HepG2 (cell line): Measurements from ENCODE around the gene KCNJ2. TPM values are rescaled to one million over a fixed set of nuclear protein-coding genes. Genes with fewer than 3 reads are reported as not detected.

ENCODE experiments used
- ATAC-seq: fragments of 200-7000 bp; cut with Tn5 transposase; 3 replicates; pipeline ENCODE4 v1.9.1; 2020; ENCODE audit warnings: mild to moderate bottlenecking, moderate library complexity
- BruUV-seq: library from RNA; stranded (reverse); fragments of 400-500 nt; replicated peaks from 2 replicates; lab custom pipeline; 2021; lab: Mats Ljungman, UMichigan
- CTCF ChIA-PET: fragments of 300-600 bp; formaldehyde crosslinking; extraction: SDS; loops from one replicate; lab custom pipeline; 2021; ENCODE audit warnings: low total read pairs, inconsistent platforms, low intra/inter-chr PET ratio; lab: Yijun Ruan, JAX
- POLR2A ChIA-PET: fragments of 350-600 bp; sonication (Branson Sonifier 250); formaldehyde crosslinking; loops from one replicate; lab custom pipeline; 2020; ENCODE audit warnings: antibody characterized with exemption, inconsistent platforms; lab: Yijun Ruan, JAX
- DNase-seq: peaks from one replicate; pipeline ENCODE4 v3.0.0-alpha.2; 2015; ENCODE audit warnings: low spot score
- FAIRE-seq: peaks from 3 replicates; lab custom pipeline; 2011; peaks lifted over from hg19 to GRCh38; lab: Jason Lieb, UNC
- H2AFZ ChIP-seq: one replicate; pipeline ENCODE4 v1.6.1; 2011; ENCODE audit warnings: low read length, inconsistent platforms
- H3K27ac ChIP-seq: fragments of 300-600 bp; 3 replicates; pipeline ENCODE4 v1.8.0; 2011; ENCODE audit warnings: mixed run types, mild to moderate bottlenecking, mixed read lengths, low read length, inconsistent platforms; ENCODE audit not compliant: insufficient read depth; ENCODE audit errors: extremely low read length
- H3K27me3 ChIP-seq, 2 experiments: fragments of 200-600 bp in 1 of 2; 2 replicates in 1 of 2; 3 replicates in 1 of 2; pipeline versions ENCODE4 v1.6.0 to v1.8.0; 2011; ENCODE audit warnings: low read length in 2 of 2, mild to moderate bottlenecking in 2 of 2, moderate library complexity in 2 of 2, inconsistent platforms in 1 of 2; ENCODE audit not compliant: insufficient read depth in 2 of 2, control insufficient read depth in 1 of 2
- H3K36me3 ChIP-seq, 2 experiments: fragments of 200-600 bp in 1 of 2; replicated peaks in 1 of 2; 2 replicates in 1 of 2; 3 replicates in 1 of 2; pipeline versions ENCODE4 v1.5.1 to v1.8.0; 2011; ENCODE audit warnings: low read length in 2 of 2, inconsistent platforms in 1 of 2; ENCODE audit not compliant: insufficient read depth in 2 of 2, control insufficient read depth in 1 of 2
- H3K4me1 ChIP-seq: 2 replicates; pipeline ENCODE4 v1.5.1; 2012; ENCODE audit warnings: low read length, inconsistent platforms; ENCODE audit not compliant: insufficient read depth
- H3K4me2 ChIP-seq: 2 replicates; pipeline ENCODE4 v1.6.0; 2011; ENCODE audit warnings: low read depth, low read length, inconsistent platforms
- H3K4me3 ChIP-seq, 3 experiments: fragments of 200-600 bp in 1 of 3; sonication (generic), shearing (Covaris generic) in 1 of 3; replicated peaks in 1 of 3; 2 replicates each; pipeline ENCODE4 v1.5.1; 2011 to 2016; ENCODE audit warnings: low read length in 3 of 3, inconsistent platforms in 2 of 3, low read depth in 2 of 3, mild to moderate bottlenecking in 2 of 3, control low read depth in 1 of 3, mixed read lengths in 1 of 3; ENCODE audit not compliant: insufficient read depth in 1 of 3
- H3K79me2 ChIP-seq: one replicate; pipeline ENCODE4 v1.6.1; 2011; ENCODE audit warnings: low read length, inconsistent platforms; ENCODE audit not compliant: insufficient read depth
- H3K9ac ChIP-seq: 2 replicates; pipeline ENCODE4 v1.6.0; 2011; ENCODE audit warnings: mild to moderate bottlenecking, low read depth, low read length, inconsistent platforms; ENCODE audit not compliant: insufficient read depth
- H3K9me3 ChIP-seq: 2 replicates; pipeline ENCODE4 v1.5.1; 2012; ENCODE audit warnings: mild to moderate bottlenecking, low read length
- H4K20me1 ChIP-seq: 2 replicates; pipeline ENCODE4 v1.6.0; 2011; ENCODE audit warnings: inconsistent platforms, mild to moderate bottlenecking, low read length, moderate library complexity; ENCODE audit not compliant: insufficient read depth
- BRCA1 ChIP-seq: sonication (generic); formaldehyde crosslinking; IDR thresholded peaks from 2 replicates; pipeline ENCODE4 v1.4.0; 2020; ENCODE audit warnings: missing genetic modification reagents
- EED ChIP-seq: sonication (generic); formaldehyde crosslinking; IDR thresholded peaks from 2 replicates; pipeline ENCODE4 v1.5.0; 2020; ENCODE audit warnings: mild to moderate bottlenecking, missing genetic modification reagents
- ELK4 ChIP-seq: sonication (generic); formaldehyde crosslinking; IDR thresholded peaks from 2 replicates; pipeline ENCODE4 v1.9.0; 2021; ENCODE audit warnings: missing genetic modification reagents, borderline replicate concordance
- ERF ChIP-seq: IDR thresholded peaks from 2 replicates; pipeline ENCODE4 v1.6.1; 2018; ENCODE audit warnings: missing biosample characterization, missing genetic modification reagents
- HINFP ChIP-seq: sonication (generic); formaldehyde crosslinking; IDR thresholded peaks from 2 replicates; pipeline ENCODE4 v1.4.0; 2020; ENCODE audit warnings: low read depth, mild to moderate bottlenecking, missing genetic modification reagents
- MED8 ChIP-seq: sonication (generic); formaldehyde crosslinking; IDR thresholded peaks from 2 replicates; pipeline ENCODE4 v1.8.1; 2023; ENCODE audit warnings: mild to moderate bottlenecking, missing genetic modification reagents; ENCODE audit not compliant: insufficient replicate concordance
- MLX ChIP-seq: IDR thresholded peaks from 2 replicates; pipeline ENCODE4 v1.6.1; 2016
- SETDB1 ChIP-seq: sonication (generic); formaldehyde crosslinking; IDR thresholded peaks from 2 replicates; pipeline ENCODE4 v1.5.1; 2020; ENCODE audit warnings: missing genetic modification reagents, mild to moderate bottlenecking, borderline replicate concordance
- SOX5 ChIP-seq: IDR thresholded peaks from 2 replicates; pipeline ENCODE4 v1.6.1; 2016; ENCODE audit warnings: borderline replicate concordance
- STAT5B ChIP-seq: sonication (generic); formaldehyde crosslinking; IDR thresholded peaks from 2 replicates; pipeline ENCODE4 v1.4.0; 2020; ENCODE audit warnings: missing genetic modification reagents
- TBX3 ChIP-seq: fragments of 450-650 bp; IDR thresholded peaks from 2 replicates; pipeline ENCODE4 v1.6.1; 2017; ENCODE audit warnings: antibody characterized with exemption, mild to moderate bottlenecking, inconsistent platforms, borderline replicate concordance
- THRA ChIP-seq: sonication (generic); formaldehyde crosslinking; IDR thresholded peaks from 2 replicates; pipeline ENCODE4 v1.4.0; 2020; ENCODE audit warnings: missing genetic modification reagents, borderline replicate concordance
- YEATS4 ChIP-seq: sonication (generic); formaldehyde crosslinking; IDR thresholded peaks from 2 replicates; pipeline ENCODE4 v1.4.0; 2020; ENCODE audit warnings: missing genetic modification reagents, borderline replicate concordance
- ZFP62 ChIP-seq: sonication (generic); formaldehyde crosslinking; IDR thresholded peaks from 2 replicates; pipeline ENCODE4 v1.4.0; 2020; ENCODE audit warnings: missing genetic modification reagents
- ZNF282 ChIP-seq: fragments of 450-650 bp; IDR thresholded peaks from 2 replicates; pipeline ENCODE4 v1.6.1; 2018; ENCODE audit not compliant: partially characterized antibody
- ZNF431 ChIP-seq: sonication (generic); formaldehyde crosslinking; IDR thresholded peaks from 2 replicates; pipeline ENCODE4 v1.9.0; 2022; ENCODE audit warnings: missing genetic modification reagents, low read depth, mild to moderate bottlenecking, borderline replicate concordance
- WGBS: methylation state at CpG from one replicate; pipeline ENCODE4 v1.1.6; 2017; ENCODE audit warnings: low lambda C conversion rate; 5-methylcytosine and 5-hydroxymethylcytosine counted together
- in situ Hi-C: cut with HindIII; loops from 2 replicates; pipeline ENCODE4 v1.10.0; 2017; ENCODE audit warnings: low pct_unique_long_range_greater_than_20kb; ENCODE audit not compliant: extremely low pct_ligation_motif_present
- intact Hi-C: fragments of 100-400 bp; cut with micrococcal nuclease; formaldehyde crosslinking; loops from one replicate; pipeline ENCODE4 v1.10.0; 2022; ENCODE audit not compliant: unreplicated experiment
- polyA plus RNA-seq, 8 experiments: library from polyadenylated mRNA; depleted of rRNA in 3 of 8; stranded (reverse) in 7 of 8; unstranded in 1 of 8; fragments of >200 nt; fragmentation: Illumina TruSeq in 4 of 8; extraction: Trizol in 4 of 8; gene quantifications; 2 replicates each; pipeline versions ENCODE4 v1.2.1 to v1.2.3, GENCODE V29; 2011 to 2016; ENCODE audit warnings: low read depth in 4 of 8, missing spikeins in 1 of 8, mixed read lengths in 1 of 8; ENCODE audit not compliant: insufficient read depth in 1 of 8
- total RNA-seq, 5 experiments: library from RNA; depleted of rRNA; stranded (reverse); fragments of >200 nt; fragmentation: Illumina TruSeq; extraction: Trizol; gene quantifications; 2 replicates each; pipeline ENCODE4 v1.2.3, GENCODE V29; 2016; ENCODE audit warnings: low read depth in 1 of 5

KCNJ2 gene
- total and polyA plus RNA-seq, 2 of the 13 experiments (the other 11 are each of a cell fraction or from before 2014, with no cell fraction given), result not detected

GRCh38 chr17:70157151-70157550 lies 12.2 kb upstream of the KCNJ2 start:
- Histone ChIP-seq H3K36me3 (no peaks in the 10 kb centered on the region), H3K4me3 (no peak overlapping the region), H2AFZ (no peak overlapping the region), H3K9ac (no peak overlapping the region), H3K4me2 (no peak overlapping the region), H3K4me1 (no peaks in the 10 kb centered on the region), H3K27ac (no peak overlapping the region), H4K20me1 (no peaks in the 10 kb centered on the region), H3K79me2 (no peaks in the 10 kb centered on the region), H3K9me3 (no peaks in the 10 kb centered on the region; the same call in 1 of the 2 replicates), H3K27me3 (no peaks in the 10 kb centered on the region)
- intact Hi-C loops, result no loop called here
- 26% methylated on average over 4 of the region's 4 CpGs for WGBS
- no TSS peak for BruUV-seq
- in situ Hi-C loops, result no loop called here
- FAIRE-seq (no peak), ATAC-seq (no peak), DNase-seq (no peak)
- TF ChIP-seq YEATS4 (CRISPR knock-in tag) (no peak), HINFP (no peak), SETDB1 (CRISPR knock-in tag) (no peak)
- POLR2A ChIA-PET, result no interaction called here
- CTCF ChIA-PET, result no interaction called here

GRCh38 chr17:70158180-70158579 lies 11.2 kb upstream of the KCNJ2 start:
- intact Hi-C loops (no loop called here), in situ Hi-C loops (no loop called here)
- no peaks in the 10 kb centered on the region for H3K4me1 ChIP-seq
- H3K27ac ChIP-seq, result no peak overlapping the region
- no peaks in the 10 kb centered on the region for H3K36me3 ChIP-seq
- no peak for FAIRE-seq
- DNase-seq, result no peak
- H3K4me3 ChIP-seq, result no peak overlapping the region
- no peak overlapping the region for H3K4me2 ChIP-seq
- ChIA-PET CTCF (no interaction called here), POLR2A (no interaction called here)
- ATAC-seq, result no peak
- no peak overlapping the region for H2AFZ ChIP-seq
- no peak overlapping the region for H3K9ac ChIP-seq
- H4K20me1 ChIP-seq, result no peaks in the 10 kb centered on the region
- H3K9me3 ChIP-seq, result no peaks in the 10 kb centered on the region; the same call in 1 of the 2 replicates
- no TSS peak for BruUV-seq
- no peaks in the 10 kb centered on the region for H3K79me2 ChIP-seq
- 7% methylated on average over 4 of the region's 4 CpGs for WGBS
- no peaks in the 10 kb centered on the region for H3K27me3 ChIP-seq
- TF ChIP-seq EED (no peak), BRCA1 (CRISPR knock-in tag) (no peak), THRA (no peak), ZNF282 (no peak), ERF (CRISPR knock-in tag) (no peak), MED8 (CRISPR knock-in tag) (no peak), ZNF431 (no peak), ELK4 (CRISPR knock-in tag) (no peak), TBX3 (no peak), MLX (CRISPR knock-in tag) (no peak), ZFP62 (CRISPR knock-in tag) (no peak), STAT5B (no peak), SOX5 (CRISPR knock-in tag) (no peak)
